OCI-LY7 (cell line): ENCODE results near the gene MAX. TPM values are rescaled to one million over a fixed set of nuclear protein-coding genes. Genes with fewer than 3 reads are reported as not detected.

Experiments
- BruUV-seq: library from RNA; stranded (reverse); fragments of 400-500 nt; replicated peaks from 2 replicates; lab custom pipeline; 2021; lab: Mats Ljungman, UMichigan
- CTCF ChIA-PET: fragments of 300-600 bp; sonication (Branson Sonifier 250); formaldehyde crosslinking; loops from one replicate; lab custom pipeline; 2022; ENCODE audit warnings: antibody characterized with exemption; ENCODE audit not compliant: unreplicated experiment; lab: Charles Lee
- POLR2A ChIA-PET: fragments of 300-600 bp; sonication (Branson Sonifier 250); formaldehyde crosslinking; loops from one replicate; lab custom pipeline; 2022; ENCODE audit warnings: antibody characterized with exemption; lab: Charles Lee
- DNase-seq: peaks from one replicate; pipeline ENCODE4 v3.0.0-alpha.2; 2015; ENCODE audit warnings: low spot score
- H2AFZ ChIP-seq: fragments of 200-600 bp; sonication (generic), shearing (Covaris generic); 2 replicates; pipeline ENCODE4 v1.6.1; 2014; ENCODE audit warnings: mild to moderate bottlenecking, antibody characterized with exemption, low read length, moderate library complexity
- H3K27ac ChIP-seq: fragments of 200-600 bp; sonication (generic); 2 replicates; pipeline ENCODE4 v1.5.1; 2014; ENCODE audit warnings: mixed run types, low read depth, mild to moderate bottlenecking, moderate library complexity, low read length, inconsistent platforms; ENCODE audit not compliant: poor library complexity, severe bottlenecking
- H3K36me3 ChIP-seq: fragments of 200-600 bp; sonication (generic); 2 replicates; pipeline ENCODE4 v1.6.1; 2014; ENCODE audit warnings: mild to moderate bottlenecking, antibody characterized with exemption, low read length, moderate library complexity, mixed read lengths; ENCODE audit not compliant: insufficient read depth
- H3K4me1 ChIP-seq: fragments of 200-600 bp; sonication (generic); 2 replicates; pipeline ENCODE4 v1.5.1; 2014; ENCODE audit warnings: mild to moderate bottlenecking, low read length; ENCODE audit not compliant: insufficient read depth, poor library complexity, severe bottlenecking
- H3K4me2 ChIP-seq: fragments of 200-600 bp; sonication (generic); 2 replicates; pipeline ENCODE4 v1.6.1; 2014; ENCODE audit warnings: mild to moderate bottlenecking, low read length
- H3K4me3 ChIP-seq: fragments of 200-600 bp; sonication (generic); 2 replicates; pipeline ENCODE4 v1.5.1; 2014; ENCODE audit warnings: mild to moderate bottlenecking, low read depth, low read length; ENCODE audit not compliant: poor library complexity, severe bottlenecking
- H3K79me2 ChIP-seq: fragments of 200-600 bp; sonication (generic); 2 replicates; pipeline ENCODE4 v1.6.1; 2016; ENCODE audit warnings: low read depth, mild to moderate bottlenecking, low read length, moderate library complexity, mixed read lengths; ENCODE audit not compliant: insufficient read depth
- H3K9me2 ChIP-seq: fragments of 200-600 bp; sonication (generic); 2 replicates; pipeline ENCODE4 v1.6.1; 2016; ENCODE audit warnings: mild to moderate bottlenecking, low read length, mixed read lengths; ENCODE audit not compliant: insufficient read depth
- H3K9me3 ChIP-seq: fragments of 200-600 bp; sonication (generic); 2 replicates; pipeline ENCODE4 v1.6.1; 2014; ENCODE audit warnings: mild to moderate bottlenecking, mixed run types, low read length, mixed read lengths
- H4K20me1 ChIP-seq: fragments of 200-600 bp; sonication (generic); 2 replicates; pipeline ENCODE4 v1.6.1; 2014; ENCODE audit warnings: mild to moderate bottlenecking, antibody characterized with exemption, low read length, moderate library complexity, mixed read lengths; ENCODE audit not compliant: insufficient read depth
- CTCF ChIP-seq: fragments of 200-600 bp; sonication (generic); conservative IDR thresholded peaks from 2 replicates; pipeline ENCODE4 v1.5.1; 2014; ENCODE audit warnings: mild to moderate bottlenecking, antibody characterized with exemption, low read length, moderate library complexity, mixed read lengths
- EZH2phosphoT487 ChIP-seq: fragments of 200-600 bp; sonication (generic); IDR thresholded peaks from 2 replicates; pipeline ENCODE4 v1.6.1; 2018; ENCODE audit warnings: low read depth, borderline replicate concordance, mild to moderate bottlenecking, mixed run types, antibody characterized with exemption, low read length, moderate library complexity, mixed read lengths
- intact Hi-C: fragments of 100-400 bp; cut with micrococcal nuclease; formaldehyde crosslinking; loops from one replicate; pipeline ENCODE4 v1.10.0; 2022; ENCODE audit not compliant: unreplicated experiment
- total RNA-seq, 2 experiments: library from RNA; depleted of rRNA in 1 of 2; stranded (reverse); fragments of >200 nt in 1 of 2; shearing (Covaris generic) in 1 of 2; gene quantifications; 2 replicates each; pipeline ENCODE4 v1.2.3, GENCODE V29; 2014 to 2022

The MAX gene
- total RNA-seq, 2 experiments from 2014 or later, result 58.3 to 94.1 TPM

- ChIA-PET CTCF (interaction anchor here (0.6 kb wide), 1 partner anchor 121 kb away, joined by 3 read pairs; no protein-coding TSS in a partner anchor), POLR2A (no interaction called here)
- Histone ChIP-seq H3K79me2 (no peaks in the 10 kb centered on the region), H4K20me1 (no peaks in the 10 kb centered on the region), H3K9me2 (no peaks in the 10 kb centered on the region), H3K4me1 (no peaks in the 10 kb centered on the region), H3K4me2 (no peak overlapping the region), H3K27ac (no peak overlapping the region), H3K36me3 (no peaks in the 10 kb centered on the region), H3K4me3 (no peak overlapping the region), H3K9me3 (no peaks in the 10 kb centered on the region), H2AFZ (no peak overlapping the region)
- no TSS peak for BruUV-seq
- DNase-seq, result no peak
- intact Hi-C loops, result no loop called here
- TF ChIP-seq CTCF (no peak), EZH2phosphoT487 (no peak)
These were observed 40.8 kb upstream of the MAX start for GRCh38 chr14:65142914-65143625.

GRCh38 chr14:65142429-65142828, 40.1 kb upstream of the MAX start:
- DNase-seq, result no peak
- TF ChIP-seq CTCF (no peak), EZH2phosphoT487 (no peak)
- ChIA-PET CTCF (no interaction called here), POLR2A (interaction anchor here (0.6 to 0.9 kb wide), 2 partner anchors 10 to 86 kb away, joined by 3 read pairs; no protein-coding TSS in a partner anchor)
- H3K4me2 ChIP-seq, result no peak overlapping the region
- intact Hi-C loops, result no loop called here
- H3K9me2 ChIP-seq, result no peaks in the 10 kb centered on the region
- H3K36me3 ChIP-seq, result no peaks in the 10 kb centered on the region
- H3K9me3 ChIP-seq, result no peaks in the 10 kb centered on the region
- no TSS peak for BruUV-seq
- no peak overlapping the region for H3K4me3 ChIP-seq
- no peaks in the 10 kb centered on the region for H3K4me1 ChIP-seq
- H4K20me1 ChIP-seq, result no peaks in the 10 kb centered on the region
- no peaks in the 10 kb centered on the region for H3K79me2 ChIP-seq
- H2AFZ ChIP-seq, result no peak overlapping the region
- H3K27ac ChIP-seq, result no peak overlapping the region

- intact Hi-C loops, result no loop called here
- Histone ChIP-seq H4K20me1 (no peaks in the 10 kb centered on the region), H2AFZ (no peak overlapping the region), H3K79me2 (no peaks in the 10 kb centered on the region), H3K4me3 (no peak overlapping the region), H3K9me2 (no peaks in the 10 kb centered on the region), H3K36me3 (no peaks in the 10 kb centered on the region), H3K9me3 (no peaks in the 10 kb centered on the region), H3K27ac (no peak overlapping the region), H3K4me1 (no peaks in the 10 kb centered on the region), H3K4me2 (no peak overlapping the region)
- CTCF ChIA-PET, result no interaction called here
- no TSS peak for BruUV-seq
- DNase-seq, result no peak
- TF ChIP-seq CTCF (no peak), EZH2phosphoT487 (no peak)
- POLR2A ChIA-PET, result no interaction called here
These were observed 39.2 kb upstream of the MAX start for GRCh38 chr14:65141523-65141922.
